Fibroblast of lung (primary cell): ENCODE measurements around the gene MGST2. TPM values are rescaled to one million over a fixed set of nuclear protein-coding genes. Genes with fewer than 3 reads are reported as not detected.

Experiments used
- DNase-seq, 2 donors: peaks; one replicate each; pipeline versions ENCODE4 v3.0.0 to v3.0.0-alpha.2; 2010; ENCODE audit warnings: low read depth in 2 of 2
- H2AFZ ChIP-seq: 2 replicates; pipeline ENCODE4 v1.5.1; 2012; ENCODE audit warnings: low read length, control low read depth, inconsistent platforms
- H3K27ac ChIP-seq: 2 replicates; pipeline ENCODE4 v1.5.1; 2011; ENCODE audit warnings: low read length, control low read depth; ENCODE audit not compliant: insufficient read depth
- H3K27me3 ChIP-seq: 2 replicates; pipeline ENCODE4 v1.5.1; 2011; ENCODE audit warnings: mild to moderate bottlenecking, low read length; ENCODE audit not compliant: control insufficient read depth, insufficient read depth
- H3K36me3 ChIP-seq: 2 replicates; pipeline ENCODE4 v1.5.1; 2011; ENCODE audit warnings: low read length; ENCODE audit not compliant: control insufficient read depth, insufficient read depth
- H3K4me1 ChIP-seq: 2 replicates; pipeline ENCODE4 v1.5.1; 2011; ENCODE audit warnings: low read length; ENCODE audit not compliant: control insufficient read depth, insufficient read depth; ENCODE audit errors: extremely low read depth
- H3K4me2 ChIP-seq: 2 replicates; pipeline ENCODE4 v1.5.1; 2011; ENCODE audit warnings: low read length, control low read depth; ENCODE audit not compliant: insufficient read depth; ENCODE audit errors: extremely low read depth
- H3K4me3 ChIP-seq, 4 experiments: fragments of 200-600 bp in 1 of 4; sonication (generic) in 1 of 4; replicated peaks in 1 of 4; 2 replicates each; pipeline ENCODE4 v1.5.1; 2011 to 2016; ENCODE audit warnings: low read length in 4 of 4, low read depth in 3 of 4, mild to moderate bottlenecking in 3 of 4, control low read depth in 2 of 4, inconsistent platforms in 1 of 4, mixed read lengths in 1 of 4; ENCODE audit not compliant: insufficient read depth in 1 of 4; ENCODE audit errors: control extremely low read depth in 1 of 4
- H3K79me2 ChIP-seq: 2 replicates; pipeline ENCODE4 v1.5.1; 2012; ENCODE audit warnings: mild to moderate bottlenecking, low read length, inconsistent platforms; ENCODE audit not compliant: control insufficient read depth, insufficient read depth
- H3K9ac ChIP-seq: 2 replicates; pipeline ENCODE4 v1.5.1; 2011; ENCODE audit warnings: mild to moderate bottlenecking, low read length, control low read depth; ENCODE audit not compliant: insufficient read depth
- H3K9me3 ChIP-seq: 2 replicates; pipeline ENCODE4 v1.5.1; 2012; ENCODE audit warnings: low read depth, low read length; ENCODE audit not compliant: control insufficient read depth, insufficient read depth
- H4K20me1 ChIP-seq: 2 replicates; pipeline ENCODE4 v1.5.1; 2011; ENCODE audit warnings: low read length; ENCODE audit not compliant: control insufficient read depth, insufficient read depth; ENCODE audit errors: extremely low read depth
- EZH2 ChIP-seq: IDR thresholded peaks from 2 replicates; pipeline ENCODE4 v1.5.1; 2012; ENCODE audit warnings: low read length, control low read depth, mild to moderate bottlenecking; ENCODE audit errors: missing control alignments
- polyA plus RNA-seq, 2 donors: library from polyadenylated mRNA; depleted of rRNA in 1 of 2; stranded (reverse) in 1 of 2; unstranded in 1 of 2; fragments of >200 nt; gene quantifications; 2 replicates each; pipeline ENCODE4 v1.2.1, GENCODE V29; 2011 to 2012; ENCODE audit warnings: missing spikeins in 1 of 2
- total RNA-seq: library from RNA; depleted of rRNA; stranded (reverse); fragments of >200 nt; gene quantifications from 2 replicates; pipeline ENCODE4 v1.2.1, GENCODE V29; 2014
- TF ChIP-seq, protein P1 (sequence below), 2 donors: IDR thresholded peaks in 1 of 2; conservative IDR thresholded peaks in 1 of 2; 1 replicate in 1 of 2; 2 replicates in 1 of 2; pipeline ENCODE4 v1.5.1; 2011 to 2012; ENCODE audit warnings: low read length in 2 of 2, control low read depth in 1 of 2, inconsistent platforms in 1 of 2, low read depth in 1 of 2, mild to moderate bottlenecking in 1 of 2

The MGST2 gene
- total and polyA plus RNA-seq, 2 donors (not counting 1 experiment from before 2014, with no cell fraction given) = 5.3 to 20.1 TPM

DNA sequence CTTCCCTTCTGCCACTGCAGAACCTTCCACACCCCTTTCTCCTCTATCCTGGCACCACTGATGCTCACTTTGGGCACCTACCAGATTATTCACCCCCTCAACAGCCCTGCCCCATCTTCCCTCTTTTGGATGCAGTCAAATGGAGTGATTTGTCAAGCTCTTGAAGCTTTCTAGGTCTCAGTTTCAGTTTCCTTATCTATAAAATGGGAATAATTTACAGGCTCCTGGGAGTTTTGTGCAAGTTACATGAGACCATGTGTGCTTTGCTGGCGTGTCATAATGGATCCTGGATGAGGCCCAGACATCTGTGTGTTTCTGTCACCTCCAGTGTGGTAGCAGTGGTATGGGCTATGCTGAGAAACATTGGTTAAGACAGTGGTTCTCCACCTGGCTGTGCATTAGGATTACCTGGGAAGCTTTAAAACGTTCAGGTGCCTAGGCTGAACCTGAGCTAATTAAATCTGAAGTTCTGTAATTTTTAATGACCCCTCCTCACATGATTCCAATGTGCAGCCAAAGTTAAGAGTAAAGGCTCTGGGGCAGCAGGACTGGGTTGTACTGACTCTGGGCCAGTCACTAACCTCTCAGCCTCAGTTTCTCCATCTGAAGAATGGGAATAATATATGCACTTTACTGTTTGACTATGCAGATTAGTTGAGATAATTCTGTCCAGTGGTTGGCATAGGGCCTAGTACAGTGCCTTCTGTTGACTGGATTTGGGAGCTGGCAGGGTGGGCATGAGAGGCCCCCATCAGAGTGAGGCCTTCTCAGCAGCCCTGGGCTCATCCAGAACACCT, 6.8 kb upstream of the MGST2 start:
- Histone ChIP-seq H3K9me3 (no peaks in the 10 kb centered on the region), H2AFZ (no peak overlapping the region), H3K4me1 (peaks cover 8% of the 10 kb centered on the region), H3K4me3 (no peak overlapping the region), H4K20me1 (no peaks in the 10 kb centered on the region), H3K4me2 (no peak overlapping the region), H3K36me3 (no peaks in the 10 kb centered on the region), H3K27me3 (no peaks in the 10 kb centered on the region), H3K9ac (no peak overlapping the region), H3K79me2 (no peaks in the 10 kb centered on the region), H3K27ac (no peak overlapping the region)
- TF ChIP-seq EZH2 = no peak
- TF ChIP-seq, protein P1, sequence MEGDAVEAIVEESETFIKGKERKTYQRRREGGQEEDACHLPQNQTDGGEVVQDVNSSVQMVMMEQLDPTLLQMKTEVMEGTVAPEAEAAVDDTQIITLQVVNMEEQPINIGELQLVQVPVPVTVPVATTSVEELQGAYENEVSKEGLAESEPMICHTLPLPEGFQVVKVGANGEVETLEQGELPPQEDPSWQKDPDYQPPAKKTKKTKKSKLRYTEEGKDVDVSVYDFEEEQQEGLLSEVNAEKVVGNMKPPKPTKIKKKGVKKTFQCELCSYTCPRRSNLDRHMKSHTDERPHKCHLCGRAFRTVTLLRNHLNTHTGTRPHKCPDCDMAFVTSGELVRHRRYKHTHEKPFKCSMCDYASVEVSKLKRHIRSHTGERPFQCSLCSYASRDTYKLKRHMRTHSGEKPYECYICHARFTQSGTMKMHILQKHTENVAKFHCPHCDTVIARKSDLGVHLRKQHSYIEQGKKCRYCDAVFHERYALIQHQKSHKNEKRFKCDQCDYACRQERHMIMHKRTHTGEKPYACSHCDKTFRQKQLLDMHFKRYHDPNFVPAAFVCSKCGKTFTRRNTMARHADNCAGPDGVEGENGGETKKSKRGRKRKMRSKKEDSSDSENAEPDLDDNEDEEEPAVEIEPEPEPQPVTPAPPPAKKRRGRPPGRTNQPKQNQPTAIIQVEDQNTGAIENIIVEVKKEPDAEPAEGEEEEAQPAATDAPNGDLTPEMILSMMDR (conservative IDR thresholded peaks at IDR 0.05 in 1 of 2, IDR thresholded peaks at IDR 0.05 in 1 of 2; ENCODE audit: low read depth in 1 of 2, low read length in 2 of 2) = no peak
- no peak for DNase-seq

DNA sequence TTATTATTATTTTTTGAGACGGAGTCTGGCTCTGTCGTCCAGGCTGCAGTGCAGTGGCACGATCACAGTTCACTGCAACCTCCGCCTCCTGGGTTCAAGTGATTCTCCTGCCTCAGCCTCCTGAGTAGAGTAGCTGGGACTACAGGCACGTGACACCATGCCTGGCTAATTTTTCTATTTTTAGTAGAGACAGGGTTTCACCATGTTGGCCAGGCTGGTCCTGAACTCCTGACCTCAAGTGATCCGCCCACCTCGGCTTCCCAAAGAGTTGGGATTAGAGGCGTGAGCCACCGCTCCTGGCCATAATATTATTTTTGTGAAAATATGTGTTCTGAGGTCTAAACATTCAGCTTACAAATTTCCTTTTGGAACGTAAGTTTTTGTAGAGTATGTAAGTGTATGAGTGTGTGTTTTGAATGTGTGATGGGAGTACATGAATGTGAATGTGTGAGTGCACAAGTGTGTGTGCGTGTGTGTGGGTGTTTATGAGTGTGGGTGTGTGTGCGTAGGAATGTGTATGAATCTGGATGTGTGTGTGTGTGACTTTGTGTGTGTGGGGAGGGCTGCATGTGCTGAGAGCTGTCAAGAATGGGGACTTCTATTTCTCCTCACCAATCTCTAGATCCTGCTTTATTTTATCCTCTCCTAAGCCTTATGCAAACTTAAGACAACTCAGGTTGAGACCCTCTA, 5.7 kb upstream of the MGST2 start:
- Histone ChIP-seq H4K20me1 (no peaks in the 10 kb centered on the region), H3K4me3 (no peak overlapping the region), H3K4me1 (peaks cover 8% of the 10 kb centered on the region), H3K27ac (no peak overlapping the region), H3K4me2 (no peak overlapping the region), H2AFZ (no peak overlapping the region), H3K27me3 (no peaks in the 10 kb centered on the region), H3K79me2 (no peaks in the 10 kb centered on the region), H3K9ac (no peak overlapping the region), H3K9me3 (no peaks in the 10 kb centered on the region), H3K36me3 (no peaks in the 10 kb centered on the region)
- no peak for DNase-seq
- TF ChIP-seq, protein P1 (conservative IDR thresholded peaks at IDR 0.05 in 1 of 2, IDR thresholded peaks at IDR 0.05 in 1 of 2; ENCODE audit: low read depth in 1 of 2, low read length in 2 of 2) = no peak
- no peak for TF ChIP-seq EZH2

DNA sequence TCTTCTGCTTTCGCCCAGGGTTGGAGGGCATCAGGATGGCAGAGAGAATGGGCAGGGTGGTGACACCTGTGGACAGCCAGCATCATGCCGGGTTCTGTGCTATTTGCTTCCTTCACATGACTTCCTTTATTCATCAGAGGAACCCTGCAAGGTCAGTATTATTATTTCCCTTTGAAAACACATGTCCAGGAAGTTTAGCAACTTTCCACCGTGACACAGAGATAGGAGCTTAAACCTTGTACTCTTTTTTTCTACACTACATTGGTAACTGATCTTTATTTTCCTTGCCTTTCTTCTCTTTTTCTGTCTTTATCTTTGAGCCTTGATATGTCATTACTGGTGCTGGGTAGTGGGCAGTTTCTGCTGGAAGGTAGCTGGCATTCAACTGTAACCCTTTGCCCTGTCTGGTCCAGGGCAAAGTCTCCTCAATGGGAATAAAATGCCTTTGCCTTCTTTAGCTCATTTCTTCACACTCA, 5.0 kb upstream of the MGST2 start:
- H3K36me3 ChIP-seq = no peaks in the 10 kb centered on the region
- no peak overlapping the region for H3K4me2 ChIP-seq
- DNase-seq = no peak
- TF ChIP-seq, protein P1 (conservative IDR thresholded peaks at IDR 0.05 in 1 of 2, IDR thresholded peaks at IDR 0.05 in 1 of 2; ENCODE audit: low read depth in 1 of 2, low read length in 2 of 2) = no peak
- TF ChIP-seq EZH2 = no peak
- no peaks in the 10 kb centered on the region for H3K27me3 ChIP-seq
- H3K27ac ChIP-seq = no peak overlapping the region
- H3K9me3 ChIP-seq = no peaks in the 10 kb centered on the region
- peaks cover 10% of the 10 kb centered on the region for H3K4me1 ChIP-seq
- no peak overlapping the region for H3K4me3 ChIP-seq
- H4K20me1 ChIP-seq = no peaks in the 10 kb centered on the region
- H3K9ac ChIP-seq = no peak overlapping the region
- H2AFZ ChIP-seq = no peak overlapping the region
- H3K79me2 ChIP-seq = no peaks in the 10 kb centered on the region
